NCI-H128 (cell line): ENCODE results near the gene SFSWAP.
A peak's percentile ranks its signal among the peaks of the same experiment; 100 is the strongest.
"Not testable (repeated sequence)": the region's sequence is repeated elsewhere in the genome, so short reads cannot be mapped to it uniquely, and the experiment has no call there.

Experiments
- DNase-seq: peaks from one replicate; lab custom pipeline; 2025; ENCODE audit not compliant: unreplicated experiment; lab: John Stamatoyannopoulos, UW

Gene SFSWAP

GRCh38 chr12:131805421-131805820, 94.5 kb downstream of the SFSWAP start:
- no peak for DNase-seq

GRCh38 chr12:131806674-131807073, 95.8 kb downstream of the SFSWAP start:
- no peak for DNase-seq

GRCh38 chr12:131808744-131809371, 98.0 kb downstream of the SFSWAP start:
- no peak for DNase-seq

- not testable (repeated sequence) for DNase-seq
Observed at GRCh38 chr12:131809476-131810254, 98.8 kb downstream of the SFSWAP start.

- DNase-seq: no peak
Observed at GRCh38 chr12:131810726-131811125, 99.8 kb downstream of the SFSWAP start.

GRCh38 chr12:131815131-131815530, 104.2 kb downstream of the SFSWAP start:
- no peak for DNase-seq

GRCh38 chr12:131816495-131816894, 105.6 kb downstream of the SFSWAP start:
- DNase-seq: no peak

- DNase-seq: no peak
Observed at GRCh38 chr12:131817241-131817640, 106.4 kb downstream of the SFSWAP start.

- no peak for DNase-seq
Observed at GRCh38 chr12:131818821-131819585, 108.1 kb downstream of the SFSWAP start.

GRCh38 chr12:131824450-131824849, 113.6 kb downstream of the SFSWAP start:
- no peak for DNase-seq

GRCh38 chr12:131825146-131825892, 114.4 kb downstream of the SFSWAP start:
- DNase-seq: no peak

- DNase-seq: no peak
Observed at GRCh38 chr12:131826097-131826928, 115.4 kb downstream of the SFSWAP start.

GRCh38 chr12:131827961-131828534, 117.2 kb downstream of the SFSWAP start, which contains the start of gene MMP17:
Gene MMP17, plus strand, starts transcription at chr12:131828393. Its CDS starts 102 bp downstream, at chr12:131828495.
- no peak for DNase-seq

- no peak for DNase-seq
Observed at GRCh38 chr12:131828671-131829355, 117.9 kb downstream of the SFSWAP start.

- no peak for DNase-seq
Observed at GRCh38 chr12:131829356-131829747, 118.5 kb downstream of the SFSWAP start.

GRCh38 chr12:131829791-131830334, 119.0 kb downstream of the SFSWAP start:
- DNase-seq: no peak

GRCh38 chr12:131830335-131830913, 119.5 kb downstream of the SFSWAP start:
- peak; percentile 36 for DNase-seq

- peak; percentile 46 for DNase-seq
Observed at GRCh38 chr12:131830914-131831571, 120.2 kb downstream of the SFSWAP start.
